ENCODE measurements around the gene ARPP21. TPM values are rescaled to one million over a fixed set of nuclear protein-coding genes. Genes with fewer than 3 reads are reported as not detected.

The ARPP21 gene
- total RNA-seq, 2 donors from 2014 or later: 0.27 TPM; not detected in 1

GRCh38 chr3:35649405-35649804 is 10.1 kb downstream of the ARPP21 start:
- Histone ChIP-seq H3K36me3 (no peaks in the 10 kb centered on the region), H3K9me3 (no peaks in the 10 kb centered on the region), H3K4me1 (ENCODE audit: control insufficient read depth in 1 of 2, low read depth in 2 of 2) (peaks cover 0 to 4% of the 10 kb centered on the region in 2 donors), H3K27ac (no peak overlapping the region), H3K4me3 (no peak overlapping the region), H3K27me3 (replicated peaks; ENCODE audit: insufficient read depth) (no peaks in the 10 kb centered on the region)
- no peak for ATAC-seq (ENCODE audit: insufficient number of reproducible peaks, low FRiP score, low read depth)
- no peak for DNase-seq (ENCODE audit: low spot score)
- TF ChIP-seq CTCF (IDR thresholded peaks at IDR 0.05): no peak

- no peak for TF ChIP-seq CTCF (IDR thresholded peaks at IDR 0.05)
- DNase-seq (ENCODE audit: low spot score) (no peak), ATAC-seq (ENCODE audit: insufficient number of reproducible peaks, low FRiP score, low read depth) (no peak)
- Histone ChIP-seq H3K36me3 (no peaks in the 10 kb centered on the region), H3K27ac (no peak overlapping the region), H3K27me3 (replicated peaks; ENCODE audit: insufficient read depth) (no peaks in the 10 kb centered on the region), H3K4me3 (no peak overlapping the region), H3K4me1 (ENCODE audit: control insufficient read depth in 1 of 2, low read depth in 2 of 2) (peaks cover 0 to 4% of the 10 kb centered on the region in 2 donors), H3K9me3 (no peaks in the 10 kb centered on the region)
Measured at GRCh38 chr3:35651426-35651825, 12.1 kb downstream of the ARPP21 start.

- Histone ChIP-seq H3K27me3 (replicated peaks; ENCODE audit: insufficient read depth) (no peaks in the 10 kb centered on the region), H3K4me1 (ENCODE audit: control insufficient read depth in 1 of 2, low read depth in 2 of 2) (peaks cover 0 to 4% of the 10 kb centered on the region in 2 donors), H3K4me3 (no peak overlapping the region), H3K36me3 (no peaks in the 10 kb centered on the region), H3K9me3 (no peaks in the 10 kb centered on the region), H3K27ac (no peak overlapping the region)
- ATAC-seq (ENCODE audit: insufficient number of reproducible peaks, low FRiP score, low read depth) (no peak), DNase-seq (ENCODE audit: low spot score) (no peak)
- no peak for TF ChIP-seq CTCF (IDR thresholded peaks at IDR 0.05)
Measured at GRCh38 chr3:35651851-35652250, 12.5 kb downstream of the ARPP21 start.

GRCh38 chr3:35653347-35653746 is 14.0 kb downstream of the ARPP21 start:
- no peak for TF ChIP-seq CTCF (IDR thresholded peaks at IDR 0.05)
- Histone ChIP-seq H3K36me3 (no peaks in the 10 kb centered on the region), H3K27me3 (replicated peaks; ENCODE audit: insufficient read depth) (no peaks in the 10 kb centered on the region), H3K27ac (no peak overlapping the region), H3K4me1 (ENCODE audit: control insufficient read depth in 1 of 2, low read depth in 2 of 2) (peaks cover 0 to 3% of the 10 kb centered on the region in 2 donors), H3K9me3 (no peaks in the 10 kb centered on the region), H3K4me3 (no peak overlapping the region)
- ATAC-seq (ENCODE audit: insufficient number of reproducible peaks, low FRiP score, low read depth) (no peak), DNase-seq (ENCODE audit: low spot score) (no peak)

- DNase-seq (ENCODE audit: low spot score): no peak
- Histone ChIP-seq H3K27ac (no peak overlapping the region), H3K27me3 (replicated peaks; ENCODE audit: insufficient read depth) (no peaks in the 10 kb centered on the region), H3K36me3 (no peaks in the 10 kb centered on the region), H3K4me1 (ENCODE audit: control insufficient read depth in 1 of 2, low read depth in 2 of 2) (no peaks in the 10 kb centered on the region), H3K4me3 (no peak overlapping the region), H3K9me3 (no peaks in the 10 kb centered on the region)
- TF ChIP-seq CTCF (IDR thresholded peaks at IDR 0.05): no peak
- no peak for ATAC-seq (ENCODE audit: insufficient number of reproducible peaks, low FRiP score, low read depth)
Measured at GRCh38 chr3:35654476-35654875, 15.2 kb downstream of the ARPP21 start.
